GM13976 (cell line): ENCODE measurements around the gene VMAC.

Experiments
- DNase-seq: peaks from one replicate; pipeline ENCODE4 v3.0.0; 2012; ENCODE audit warnings: low spot score
- CTCF ChIP-seq: IDR thresholded peaks from 2 replicates; pipeline ENCODE4 v1.5.1; 2012; ENCODE audit warnings: borderline replicate concordance, mild to moderate bottlenecking; ENCODE audit not compliant: insufficient read depth; ENCODE audit errors: extremely low read depth, missing control alignments, control extremely low read depth
- in situ Hi-C: fragments of 300-500 bp; cut with MboI; formaldehyde crosslinking; loops from one replicate; pipeline ENCODE4 v1.12.0; 2022; ENCODE audit warnings: low sequenced_read_pairs, mixed read lengths, inconsistent platforms; ENCODE audit not compliant: unreplicated experiment

VMAC gene

GRCh38 chr19:5910638-5910907 lies 5.9 kb downstream of the VMAC start:
- no peak for TF ChIP-seq CTCF
- in situ Hi-C loops = no loop called here
- no peak for DNase-seq

DNA sequence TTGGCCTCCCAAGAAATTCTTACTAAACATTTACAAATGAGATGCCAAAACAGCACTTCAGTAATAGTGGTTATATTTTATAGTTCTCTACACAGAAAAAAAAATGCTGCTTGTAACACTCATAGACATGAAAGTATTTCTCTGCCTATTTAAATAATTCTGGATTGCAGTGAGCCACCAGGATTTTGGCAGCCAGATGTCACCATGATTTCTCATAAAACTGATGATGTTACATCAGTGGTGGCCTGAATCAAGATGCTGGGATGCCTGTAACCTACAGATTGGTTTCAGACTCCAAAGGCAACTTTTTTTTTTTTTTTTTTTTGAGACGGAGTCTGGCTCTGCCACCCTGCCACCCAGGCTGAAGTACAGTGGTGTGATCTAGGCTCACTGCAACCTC lies 6.7 kb downstream of the VMAC start:
- in situ Hi-C loops = no loop called here
- no peak for DNase-seq
- no peak for TF ChIP-seq CTCF

GRCh38 chr19:5913739-5914357 lies 9.2 kb downstream of the VMAC start, which contains the start of gene CAPS:
Gene CAPS, plus strand, starts transcription at chr19:5914254. Its CDS starts 153 bp downstream, at chr19:5914407.
- DNase-seq = no peak
- TF ChIP-seq CTCF = no peak
- in situ Hi-C loops = no loop called here

DNA sequence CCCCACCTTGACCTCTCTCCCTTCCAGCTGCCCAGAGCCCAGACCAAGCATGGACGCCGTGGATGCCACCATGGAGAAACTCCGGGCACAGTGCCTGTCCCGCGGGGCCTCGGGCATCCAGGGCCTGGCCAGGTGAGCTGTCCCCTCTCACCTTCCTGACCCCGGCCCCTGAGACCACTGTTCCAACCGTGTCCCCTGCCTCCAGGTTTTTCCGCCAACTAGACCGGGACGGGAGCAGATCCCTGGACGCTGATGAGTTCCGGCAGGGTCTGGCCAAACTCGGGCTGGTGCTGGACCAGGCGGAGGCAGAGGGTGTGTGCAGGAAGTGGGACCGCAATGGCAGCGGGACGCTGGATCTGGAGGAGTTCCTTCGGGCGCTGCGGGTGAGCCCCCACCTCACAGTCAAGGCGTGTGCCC lies 9.7 kb downstream of the VMAC start:
- in situ Hi-C loops = no loop called here
- no peak for DNase-seq
- no peak for TF ChIP-seq CTCF

- in situ Hi-C loops = no loop called here
- no peak for TF ChIP-seq CTCF
- no peak for DNase-seq
Measured at GRCh38 chr19:5914946-5915781, 10.5 kb downstream of the VMAC start.

DNA sequence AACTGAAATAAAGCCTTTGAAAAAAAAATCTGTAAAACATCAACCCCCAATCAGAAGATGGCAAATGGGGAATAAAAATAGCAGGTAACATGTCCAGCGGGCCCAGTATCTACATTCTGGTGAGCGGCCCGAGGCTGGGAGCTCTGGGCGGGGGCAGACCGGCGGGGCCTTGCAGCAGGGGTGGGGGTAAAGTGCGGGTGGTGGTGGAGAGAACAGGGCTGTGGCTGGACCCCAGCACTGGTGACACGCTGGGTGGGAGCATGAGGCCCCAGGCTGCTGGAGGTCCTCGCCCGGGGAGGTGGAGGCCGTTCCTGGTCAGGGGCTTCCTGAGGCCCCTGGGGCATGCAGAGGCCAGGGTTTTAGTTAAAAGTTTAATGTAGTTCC lies 11.1 kb downstream of the VMAC start:
- in situ Hi-C loops = no loop called here
- no peak for TF ChIP-seq CTCF
- no peak for DNase-seq
